ENCODE measurements around the gene UBE2M.
"Not testable (repeated sequence)": the region's sequence is repeated elsewhere in the genome, so short reads cannot be mapped to it uniquely, and the experiment has no call there.

UBE2M gene

DNA sequence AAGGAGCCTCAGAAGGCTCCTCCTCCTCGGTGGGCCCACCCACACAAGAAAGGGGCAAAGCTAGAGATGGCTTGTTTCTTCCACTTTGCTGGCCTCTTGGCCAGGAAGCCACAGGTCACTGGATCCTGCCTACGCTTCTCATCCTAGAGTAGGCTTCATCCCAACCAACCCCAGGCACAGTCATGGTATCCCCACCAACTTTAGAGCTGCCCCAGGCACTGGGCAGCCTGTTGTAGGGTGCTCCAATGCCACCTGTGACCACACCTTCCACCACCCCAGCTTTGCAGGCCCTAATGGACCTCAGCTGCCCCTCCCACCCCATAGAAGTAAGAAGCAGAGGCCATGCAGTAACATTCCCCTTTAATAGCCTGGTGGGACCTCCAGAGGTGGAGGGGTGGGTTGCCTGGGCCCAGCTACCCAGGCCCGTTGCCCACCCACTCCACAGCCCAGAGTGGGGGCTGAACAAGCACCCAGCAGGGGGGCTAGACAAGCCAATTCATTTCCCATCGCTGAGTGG, 3.0 kb downstream of the UBE2M start:
- no peak for DNase-seq (ENCODE audit: low read depth)

DNA sequence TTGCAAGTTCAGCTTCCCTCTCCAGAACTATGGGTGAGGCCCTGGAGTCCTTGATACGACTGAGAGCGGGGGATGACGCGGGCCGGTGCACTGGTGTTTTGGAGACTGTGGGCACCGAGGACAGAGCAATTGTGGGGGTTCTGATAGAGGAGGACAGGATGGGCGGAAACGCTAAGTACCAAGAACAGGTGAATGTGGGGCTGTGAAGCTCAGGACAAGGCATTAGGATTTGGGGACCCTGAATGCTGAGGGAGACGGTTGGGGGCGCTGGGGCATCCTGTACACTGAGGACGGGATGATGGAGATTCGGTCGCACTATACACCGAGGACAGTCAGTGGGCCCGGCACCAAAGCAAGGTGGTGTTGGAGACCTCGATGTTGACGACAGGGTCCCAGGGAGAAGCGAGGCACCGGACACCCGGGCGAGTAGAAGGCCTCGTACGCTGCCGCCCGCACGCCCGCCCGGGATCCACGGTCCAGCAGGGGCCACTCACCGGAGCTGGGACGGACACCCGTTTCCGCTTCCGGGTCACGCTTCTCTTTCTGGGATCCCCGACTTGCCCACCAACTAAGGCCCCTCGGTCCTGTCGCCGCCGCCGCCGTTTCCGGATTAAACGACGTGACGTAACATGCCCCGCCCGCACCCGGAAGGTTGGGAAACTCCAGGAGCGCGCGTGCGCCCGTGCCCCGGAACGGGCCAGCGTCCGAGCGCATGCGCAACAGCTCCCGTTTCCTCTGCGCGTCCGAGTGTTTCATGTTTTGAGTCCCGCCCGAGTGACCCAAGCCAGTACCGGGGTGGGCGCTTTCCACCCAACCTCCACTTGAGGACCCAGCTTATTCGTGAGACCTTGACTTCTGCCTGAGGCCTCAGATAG, 3.7 kb downstream of the UBE2M start, which contains the start of gene CHMP2A:
CHMP2A (minus strand) TSS at position 612 of the 875 bp plus-strand sequence. CDS start 893 bp downstream, outside the sequence.
- peak; percentile 98 for DNase-seq (ENCODE audit: low read depth)

DNA sequence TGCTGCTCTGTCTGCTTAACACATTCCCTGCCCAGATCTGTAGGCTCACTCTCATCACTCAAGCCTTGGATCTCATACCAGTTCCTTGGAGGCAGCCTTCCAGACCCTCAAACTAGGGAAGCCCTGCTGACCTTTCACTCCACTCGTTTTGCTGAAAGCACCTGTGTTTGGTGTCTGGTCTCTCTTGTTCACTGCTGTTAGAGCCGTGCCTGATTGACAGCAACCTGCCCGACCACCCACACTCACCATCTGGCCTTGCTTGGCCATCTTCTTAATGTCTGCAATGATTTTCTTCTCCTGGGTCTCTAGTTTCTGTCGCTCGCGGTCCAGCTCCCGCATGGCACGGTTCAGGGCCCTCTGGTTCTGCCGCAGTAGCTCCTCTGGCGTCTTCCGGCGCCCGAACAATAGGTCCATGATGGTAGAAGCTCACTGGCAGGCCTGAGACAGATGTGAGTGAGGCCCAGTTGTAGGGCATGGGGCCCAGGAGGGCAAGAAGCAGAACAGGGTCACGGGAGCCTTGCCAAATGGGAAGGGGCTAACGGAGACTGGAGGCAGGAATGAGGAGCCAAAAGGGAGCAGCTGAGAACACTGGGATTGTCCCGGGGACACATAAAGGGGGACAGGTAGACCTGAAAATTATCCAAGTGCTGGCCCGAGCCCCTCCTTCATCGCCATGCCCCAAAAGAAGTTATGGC, 4.5 kb downstream of the UBE2M start:
- DNase-seq (ENCODE audit: low read depth) = no peak

DNA sequence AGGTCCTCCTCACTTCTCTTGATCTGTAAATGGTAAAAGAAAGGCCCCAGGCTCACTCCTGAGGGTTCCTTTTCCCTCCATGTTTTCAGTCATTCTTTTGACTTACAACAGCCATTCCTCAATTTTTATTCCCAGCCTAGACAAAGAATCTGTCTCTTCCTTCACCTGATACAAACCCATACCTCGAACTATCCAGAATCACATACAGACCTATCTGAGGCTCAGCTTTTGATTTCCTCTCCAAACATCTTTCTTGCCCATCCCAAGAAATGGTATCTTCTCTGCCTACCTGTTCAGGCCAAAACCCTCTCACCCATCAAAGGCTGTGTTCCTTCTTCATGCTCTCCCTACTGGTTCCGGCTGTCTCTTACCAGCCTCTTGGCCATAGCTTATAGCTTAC, 5.8 kb downstream of the UBE2M start:
- no peak for DNase-seq (ENCODE audit: low read depth)

DNA sequence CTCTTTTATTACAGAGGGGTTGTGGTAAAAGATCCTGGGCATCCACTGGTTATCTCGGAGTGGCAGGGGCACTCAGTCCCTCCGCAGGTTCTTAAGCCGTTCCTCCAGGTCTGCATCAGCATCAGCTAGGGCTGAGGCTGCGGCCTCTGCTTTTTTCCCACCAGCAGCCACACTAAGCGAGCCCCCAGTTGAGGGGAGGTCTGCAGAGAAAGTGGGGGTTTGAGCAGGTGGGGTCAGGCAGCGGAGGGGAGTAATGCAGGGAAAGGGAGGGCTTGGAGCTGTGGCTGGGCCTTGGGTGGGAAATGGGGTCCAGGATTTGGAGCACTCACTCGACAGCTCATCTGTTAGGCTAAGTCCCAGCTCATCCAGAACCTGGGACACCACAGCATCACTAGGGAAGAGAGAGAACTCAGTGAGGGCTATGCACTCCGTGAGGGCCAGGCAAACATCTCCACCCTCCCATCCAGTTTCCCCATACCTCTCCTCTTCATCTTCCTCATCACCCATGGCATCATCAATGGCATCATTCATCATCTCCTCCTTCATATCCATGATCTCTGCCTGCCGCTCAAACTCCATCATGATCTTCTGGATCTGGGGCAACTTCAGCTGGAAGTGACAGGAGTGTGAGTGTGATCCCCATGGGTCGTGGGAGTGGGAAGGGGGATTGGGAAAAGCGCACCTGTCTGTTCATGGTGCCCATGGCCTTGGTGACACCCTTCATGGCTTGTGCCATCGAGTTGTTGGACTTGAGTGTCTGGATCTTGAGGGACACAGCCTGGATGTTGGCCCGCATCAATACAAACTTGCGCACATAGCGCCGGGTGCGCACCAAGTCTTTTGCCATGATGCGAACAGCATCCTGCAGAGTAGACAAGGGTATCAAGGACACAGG, 6.6 kb downstream of the UBE2M start:
- no peak for DNase-seq (ENCODE audit: low read depth)

DNA sequence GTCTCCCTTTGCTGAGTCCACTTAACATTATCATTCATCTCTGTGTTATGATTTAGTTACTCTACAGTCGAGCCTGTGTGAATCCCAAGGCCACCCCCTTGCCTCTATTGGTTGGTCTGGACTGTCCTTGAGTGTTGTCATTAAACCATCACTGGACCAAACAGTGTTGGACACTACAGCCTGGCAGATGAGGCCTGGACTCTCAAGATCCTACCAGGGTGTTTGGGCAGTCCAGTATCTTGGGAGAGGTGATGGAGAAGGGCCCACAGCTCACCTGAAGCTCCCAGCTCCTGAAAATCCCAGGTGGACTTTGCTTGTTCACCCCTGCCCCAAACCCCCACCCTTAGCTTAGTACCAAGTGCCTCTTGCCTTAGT, 7.3 kb downstream of the UBE2M start:
- no peak for DNase-seq (ENCODE audit: low read depth)

DNA sequence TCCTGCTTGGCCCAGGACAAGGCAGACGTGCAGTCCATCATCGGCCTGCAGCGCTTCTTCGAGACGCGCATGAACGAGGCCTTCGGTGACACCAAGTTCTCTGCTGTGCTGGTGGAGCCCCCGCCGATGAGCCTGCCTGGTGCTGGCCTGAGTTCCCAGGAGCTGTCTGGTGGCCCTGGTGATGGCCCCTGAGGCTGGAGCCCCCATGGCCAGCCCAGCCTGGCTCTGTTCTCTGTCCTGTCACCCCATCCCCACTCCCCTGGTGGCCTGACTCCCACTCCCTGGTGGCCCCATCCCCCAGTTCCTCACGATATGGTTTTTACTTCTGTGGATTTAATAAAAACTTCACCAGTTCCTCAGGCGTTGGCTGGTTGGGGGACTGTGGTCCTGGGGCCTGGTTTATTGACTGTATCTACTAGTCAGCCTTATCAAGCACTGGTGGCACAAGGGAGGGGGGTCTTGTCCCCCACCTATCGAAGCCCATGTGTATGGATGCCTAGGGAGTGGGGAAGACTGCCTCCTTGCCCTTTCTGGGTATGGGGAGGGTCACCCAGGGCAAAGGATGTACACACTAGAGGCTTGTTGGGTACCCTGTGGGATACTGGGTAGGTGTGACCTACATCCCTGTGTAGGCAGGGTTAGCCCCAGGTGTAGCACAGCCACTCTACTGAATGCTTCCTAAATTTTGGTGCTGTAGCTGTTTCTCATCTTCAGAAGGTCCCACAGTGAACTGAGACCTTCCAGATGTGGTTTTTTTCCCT, 7.9 kb downstream of the UBE2M start:
- no peak for DNase-seq (ENCODE audit: low read depth)

DNA sequence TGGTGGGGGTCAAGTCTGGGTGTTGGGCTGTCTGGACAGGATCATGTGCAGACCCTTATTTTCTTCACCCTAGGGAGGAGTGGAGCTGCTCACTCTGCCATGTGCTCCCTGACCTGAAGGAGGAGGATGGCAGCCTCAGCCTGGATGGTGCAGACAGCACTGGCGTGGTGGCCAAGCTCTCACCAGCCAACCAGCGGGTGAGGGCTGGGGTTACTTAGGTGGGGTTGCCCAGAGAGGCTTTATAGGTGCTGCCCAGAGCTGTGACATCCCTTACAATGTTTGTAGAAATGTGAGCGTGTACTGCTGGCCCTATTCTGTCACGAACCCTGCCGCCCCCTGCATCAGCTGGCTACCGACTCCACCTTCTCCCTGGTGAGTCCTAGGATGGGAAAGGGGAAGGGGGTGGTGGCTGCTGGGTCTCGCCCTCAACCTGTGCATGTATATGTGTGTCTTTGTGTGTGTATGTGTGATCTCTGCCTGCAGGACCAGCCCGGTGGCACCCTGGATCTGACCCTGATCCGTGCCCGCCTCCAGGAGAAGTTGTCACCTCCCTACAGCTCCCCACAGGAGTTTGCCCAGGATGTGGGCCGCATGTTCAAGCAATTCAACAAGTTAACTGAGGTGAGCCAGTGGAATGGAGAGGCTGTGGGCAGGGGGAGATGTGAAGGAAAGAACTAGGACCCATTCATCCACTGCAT, 8.6 kb downstream of the UBE2M start:
- DNase-seq (ENCODE audit: low read depth) = no peak

DNA sequence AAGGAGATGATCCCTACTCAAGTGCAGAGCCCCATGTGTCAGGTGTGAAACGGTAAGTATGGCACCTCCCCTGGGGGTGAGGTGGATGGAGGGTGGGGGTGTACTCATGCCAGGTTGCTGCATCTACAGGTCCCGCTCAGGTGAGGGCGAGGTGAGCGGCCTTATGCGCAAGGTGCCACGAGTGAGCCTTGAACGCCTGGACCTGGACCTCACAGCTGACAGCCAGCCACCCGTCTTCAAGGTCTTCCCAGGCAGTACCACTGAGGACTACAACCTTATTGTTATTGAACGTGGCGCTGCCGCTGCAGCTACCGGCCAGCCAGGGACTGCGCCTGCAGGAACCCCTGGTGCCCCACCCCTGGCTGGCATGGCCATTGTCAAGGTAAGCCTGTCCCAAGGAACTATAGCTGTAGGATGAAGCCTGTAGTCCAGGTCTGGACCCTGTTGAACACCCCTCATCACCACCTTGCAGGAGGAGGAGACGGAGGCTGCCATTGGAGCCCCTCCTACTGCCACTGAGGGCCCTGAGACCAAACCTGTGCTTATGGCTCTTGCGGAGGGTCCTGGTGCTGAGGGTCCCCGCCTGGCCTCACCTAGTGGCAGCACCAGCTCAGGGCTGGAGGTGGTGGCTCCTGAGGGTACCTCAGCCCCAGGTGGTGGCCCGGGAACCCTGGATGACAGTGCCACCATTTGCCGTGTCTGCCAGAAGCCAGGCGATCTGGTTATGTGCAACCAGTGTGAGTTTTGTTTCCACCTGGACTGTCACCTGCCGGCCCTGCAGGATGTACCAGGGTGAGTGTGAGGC, 9.3 kb downstream of the UBE2M start:
- DNase-seq (ENCODE audit: low read depth) = no peak

DNA sequence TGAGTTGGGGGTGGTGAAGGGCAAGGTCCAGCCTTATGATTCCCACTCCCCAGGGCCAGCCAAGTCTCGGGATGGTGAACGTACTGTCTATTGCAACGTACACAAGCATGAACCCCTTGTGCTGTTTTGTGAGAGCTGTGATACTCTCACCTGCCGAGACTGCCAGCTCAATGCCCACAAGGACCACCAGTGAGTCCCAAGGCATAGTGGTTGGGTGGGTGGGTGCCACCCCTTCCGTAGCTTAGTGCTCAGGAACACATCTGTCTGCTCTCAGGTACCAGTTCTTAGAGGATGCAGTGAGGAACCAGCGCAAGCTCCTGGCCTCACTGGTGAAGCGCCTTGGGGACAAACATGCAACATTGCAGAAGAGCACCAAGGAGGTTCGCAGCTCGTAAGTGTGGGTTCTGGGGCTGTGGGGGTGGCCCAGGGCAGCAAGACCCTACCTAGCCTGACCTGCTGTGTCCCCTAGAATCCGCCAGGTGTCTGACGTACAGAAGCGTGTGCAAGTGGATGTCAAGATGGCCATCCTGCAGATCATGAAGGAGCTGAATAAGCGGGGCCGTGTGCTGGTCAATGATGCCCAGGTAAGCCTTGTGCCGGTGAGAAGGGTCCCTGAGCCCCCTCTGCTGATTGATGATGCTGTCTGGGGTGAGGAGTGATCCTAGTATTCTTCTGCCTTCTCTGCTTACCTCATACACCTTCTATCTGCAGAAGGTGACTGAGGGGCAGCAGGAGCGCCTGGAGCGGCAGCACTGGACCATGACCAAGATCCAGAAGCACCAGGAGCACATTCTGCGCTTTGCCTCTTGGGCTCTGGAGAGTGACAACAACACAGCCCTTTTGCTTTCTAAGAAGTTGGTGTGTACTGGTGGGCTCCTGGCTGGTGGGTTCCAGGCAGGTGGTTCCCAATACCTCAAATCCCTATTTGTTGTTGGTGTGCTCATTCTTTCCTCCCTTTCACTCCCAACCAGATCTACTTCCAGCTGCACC, 10.8 kb downstream of the UBE2M start:
- no peak for DNase-seq (ENCODE audit: low read depth)

DNA sequence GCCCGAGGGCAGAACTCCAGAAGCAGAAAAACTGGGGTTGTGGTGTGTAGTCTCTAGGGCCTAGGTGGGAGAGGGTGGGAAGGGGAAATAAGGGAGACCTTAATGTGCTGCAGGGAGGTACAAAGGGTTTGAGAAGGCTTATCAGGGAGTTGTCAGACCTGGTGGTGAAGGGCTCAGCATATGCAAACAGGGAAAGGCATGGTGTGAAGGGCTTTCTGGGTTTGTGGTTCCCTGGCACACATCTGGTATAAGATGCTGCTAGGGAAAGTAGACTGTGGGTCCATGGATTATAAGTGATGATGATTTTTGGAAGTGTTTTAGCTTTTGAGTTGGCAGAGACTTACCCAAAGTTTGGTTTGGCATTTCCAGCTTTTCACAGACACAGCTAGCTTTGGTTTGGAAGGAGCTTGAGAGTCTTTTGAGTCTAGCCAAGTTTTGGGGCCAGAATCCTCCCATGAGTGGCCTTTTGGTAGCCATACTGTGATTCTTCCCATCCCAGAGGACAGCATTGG, 12.3 kb downstream of the UBE2M start:
- no peak for DNase-seq (ENCODE audit: low read depth)

DNA sequence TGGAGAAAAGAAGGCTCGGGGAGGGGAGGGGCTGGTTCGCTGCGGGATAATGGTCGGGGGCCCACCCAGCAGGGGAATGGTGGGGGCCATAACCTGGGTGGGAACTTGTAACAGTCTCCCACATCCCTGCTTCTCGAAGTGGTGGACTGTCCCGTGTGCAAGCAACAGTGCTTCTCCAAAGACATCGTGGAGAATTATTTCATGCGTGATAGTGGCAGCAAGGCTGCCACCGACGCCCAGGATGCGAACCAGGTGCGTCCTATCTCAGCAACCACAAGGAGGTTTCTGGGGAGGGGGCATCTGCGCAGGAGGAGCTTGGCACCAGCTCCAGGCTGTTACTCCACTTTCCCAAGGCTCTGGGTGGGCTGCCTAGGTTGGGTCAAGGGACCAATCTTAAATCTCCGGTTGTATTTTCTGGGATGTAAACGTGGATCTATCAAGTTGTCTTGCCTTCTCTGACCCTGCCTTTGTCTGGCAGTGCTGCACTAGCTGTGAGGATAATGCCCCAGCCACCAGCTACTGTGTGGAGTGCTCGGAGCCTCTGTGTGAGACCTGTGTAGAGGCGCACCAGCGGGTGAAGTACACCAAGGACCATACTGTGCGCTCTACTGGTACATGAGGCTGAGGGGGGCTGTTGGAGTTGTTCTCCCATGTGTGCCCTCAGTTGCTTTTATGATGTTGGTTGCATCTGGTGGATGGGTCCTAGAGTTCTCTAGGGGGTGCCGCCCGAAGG, 13.0 kb downstream of the UBE2M start:
- no peak for DNase-seq (ENCODE audit: low read depth)

DNA sequence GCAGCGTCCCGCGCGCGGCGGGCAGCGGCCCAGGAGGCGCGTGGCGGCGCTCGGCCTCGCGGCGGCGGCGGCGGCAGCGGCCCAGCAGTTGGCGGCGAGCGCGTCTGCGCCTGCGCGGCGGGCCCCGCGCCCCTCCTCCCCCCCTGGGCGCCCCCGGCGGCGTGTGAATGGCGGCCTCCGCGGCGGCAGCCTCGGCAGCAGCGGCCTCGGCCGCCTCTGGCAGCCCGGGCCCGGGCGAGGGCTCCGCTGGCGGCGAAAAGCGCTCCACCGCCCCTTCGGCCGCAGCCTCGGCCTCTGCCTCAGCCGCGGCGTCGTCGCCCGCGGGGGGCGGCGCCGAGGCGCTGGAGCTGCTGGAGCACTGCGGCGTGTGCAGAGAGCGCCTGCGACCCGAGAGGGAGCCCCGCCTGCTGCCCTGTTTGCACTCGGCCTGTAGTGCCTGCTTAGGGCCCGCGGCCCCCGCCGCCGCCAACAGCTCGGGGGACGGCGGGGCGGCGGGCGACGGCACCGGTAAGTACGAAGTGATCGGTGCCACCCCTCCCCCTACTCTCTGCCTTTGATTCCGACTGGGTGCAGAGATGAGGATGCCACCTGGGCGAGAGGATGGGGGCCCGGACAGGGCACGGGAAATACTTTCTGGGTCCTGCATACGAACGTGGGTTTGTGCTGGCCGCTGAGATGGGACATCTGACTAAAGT, 13.7 kb downstream of the UBE2M start:
- peak; percentile 66 for DNase-seq (ENCODE audit: low read depth)

DNA sequence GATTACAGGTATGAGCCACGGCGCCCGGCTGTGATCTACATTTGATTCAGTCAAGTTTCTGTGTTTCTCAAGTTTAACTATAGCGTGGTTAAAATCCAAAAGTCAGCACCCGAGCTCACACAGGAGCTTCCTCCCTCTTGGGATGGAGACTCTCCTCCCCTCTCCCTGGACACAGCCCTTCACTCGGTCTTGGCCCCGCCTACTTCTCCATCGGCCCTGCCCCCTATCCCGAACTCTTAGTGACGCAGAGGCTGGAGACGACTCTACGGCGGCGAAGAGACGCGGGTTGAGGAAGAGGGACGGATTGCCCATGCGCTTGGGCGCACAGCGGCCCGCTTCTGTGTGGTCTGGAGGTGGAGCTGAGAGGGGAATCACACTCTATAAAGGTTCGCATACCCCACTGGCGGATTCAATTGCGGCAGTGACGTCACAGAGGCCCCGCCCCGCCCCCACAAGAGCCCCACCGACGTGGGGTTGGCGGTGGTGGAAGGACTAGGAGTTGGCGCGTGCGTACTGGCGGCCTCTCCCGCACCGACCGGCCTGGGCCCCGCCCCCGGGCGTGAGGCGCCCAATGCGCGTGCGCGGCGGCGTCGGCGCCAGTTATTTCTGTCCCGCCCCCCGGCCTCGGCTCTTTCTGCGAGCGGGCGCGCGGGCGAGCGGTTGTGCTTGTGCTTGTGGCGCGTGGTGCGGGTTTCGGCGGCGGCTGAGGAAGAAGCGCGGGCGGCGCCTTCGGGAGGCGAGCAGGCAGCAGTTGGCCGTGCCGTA, 14.4 kb downstream of the UBE2M start, which contains the start of gene TRIM28:
TRIM28 (plus strand) TSS at position 239 of the 765 bp plus-strand sequence. CDS start 694 bp downstream, outside the sequence.
- DNase-seq (ENCODE audit: low read depth) = peak; percentile 100

DNA sequence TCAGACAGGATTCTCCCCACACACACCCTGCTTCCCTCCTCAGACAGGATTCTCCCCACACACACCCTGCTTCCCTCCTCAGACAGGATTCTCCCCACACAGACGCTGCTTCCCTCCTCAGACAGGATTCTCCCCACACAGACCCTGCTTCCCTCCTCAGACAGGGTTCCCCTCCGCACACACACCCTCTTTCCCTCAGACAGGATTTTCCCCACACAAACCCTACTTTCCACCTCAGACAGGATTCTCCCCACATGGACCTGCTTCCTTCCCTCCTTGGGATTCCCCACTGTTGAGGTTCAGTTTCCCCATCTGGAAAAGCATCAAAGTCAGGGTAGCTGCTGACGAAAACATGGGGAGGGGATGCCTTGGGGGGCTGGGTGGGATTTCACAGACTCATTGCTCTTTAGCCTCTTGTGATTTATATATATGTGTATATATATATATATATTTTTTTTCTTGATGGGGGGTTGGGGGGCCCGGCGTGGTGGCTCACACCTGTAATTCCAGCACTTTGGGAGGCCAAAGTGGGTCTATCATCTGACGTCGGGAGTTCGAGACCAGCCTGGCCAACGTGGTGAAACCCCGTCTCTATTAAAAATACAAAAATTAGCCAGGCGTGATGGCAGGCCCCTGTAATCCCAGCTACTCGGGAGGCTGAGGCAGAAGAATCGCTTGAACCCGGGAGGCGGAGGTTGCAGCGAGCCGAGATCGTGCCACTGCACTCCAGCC, 15.6 kb downstream of the UBE2M start:
- not testable (repeated sequence) for DNase-seq (ENCODE audit: low read depth)
